Fibroblast of the conjunctiva (primary cell): ENCODE results near the gene COL5A1.
"Not testable (repeated sequence)": the region's sequence is repeated elsewhere in the genome, so short reads cannot be mapped to it uniquely, and the experiment has no call there.

Source experiments
- DNase-seq: peaks from one replicate; pipeline ENCODE4 v3.0.0-alpha.2; 2010; ENCODE audit warnings: low read depth

COL5A1 gene

DNA sequence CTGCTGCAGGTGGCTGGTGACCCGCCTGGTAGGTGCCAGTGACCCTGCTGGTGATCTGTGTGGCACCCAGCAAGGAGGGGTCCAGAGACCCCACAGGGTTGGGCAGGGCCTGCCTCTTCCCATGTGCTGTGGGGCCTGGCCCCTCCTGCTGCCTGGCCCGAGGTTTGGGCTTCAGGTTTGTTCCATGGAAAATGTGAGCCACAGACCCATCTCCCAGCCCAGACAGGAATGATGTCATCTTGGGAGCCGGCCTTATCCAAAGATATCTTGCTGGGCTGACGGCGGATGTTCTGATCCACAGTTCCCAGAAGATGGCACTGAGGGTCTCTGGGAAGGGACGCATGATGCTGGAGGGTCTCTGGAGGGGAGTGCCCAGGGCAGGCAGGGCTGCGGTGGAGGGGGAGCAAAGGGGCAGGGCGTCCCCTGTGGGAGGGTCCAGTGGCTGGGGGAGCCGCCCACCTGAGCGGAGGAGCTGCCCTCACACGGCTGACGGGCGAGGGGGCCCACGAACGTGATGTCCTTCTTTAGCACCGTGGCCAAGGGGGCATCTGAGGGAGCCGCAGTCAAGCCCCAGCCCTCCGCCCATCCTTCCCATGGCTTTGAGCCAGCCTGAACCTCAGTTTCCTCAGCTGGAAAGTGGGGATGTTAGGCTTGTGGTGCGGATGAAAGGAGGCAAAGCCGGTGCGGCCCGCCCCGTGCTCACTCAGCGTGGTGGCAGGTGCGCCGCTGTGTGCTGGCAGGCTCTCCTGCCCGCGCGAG, 68.1 kb downstream of the COL5A1 start:
- DNase-seq, result peak; percentile 27

DNA sequence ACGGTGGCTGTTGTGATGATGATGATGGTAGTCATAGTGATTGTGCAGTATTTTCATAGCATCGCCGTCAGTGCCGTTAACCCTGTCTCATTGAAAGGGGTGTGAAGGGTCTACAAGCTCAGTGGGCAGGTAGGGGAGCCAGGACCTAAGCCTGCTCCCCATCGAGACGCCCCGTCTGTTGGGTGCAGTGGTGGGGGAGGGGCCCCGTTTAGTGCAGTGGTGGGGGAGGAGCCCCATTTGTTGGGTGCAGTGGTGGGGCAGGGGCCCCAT, 68.6 kb downstream of the COL5A1 start:
- no peak for DNase-seq

DNA sequence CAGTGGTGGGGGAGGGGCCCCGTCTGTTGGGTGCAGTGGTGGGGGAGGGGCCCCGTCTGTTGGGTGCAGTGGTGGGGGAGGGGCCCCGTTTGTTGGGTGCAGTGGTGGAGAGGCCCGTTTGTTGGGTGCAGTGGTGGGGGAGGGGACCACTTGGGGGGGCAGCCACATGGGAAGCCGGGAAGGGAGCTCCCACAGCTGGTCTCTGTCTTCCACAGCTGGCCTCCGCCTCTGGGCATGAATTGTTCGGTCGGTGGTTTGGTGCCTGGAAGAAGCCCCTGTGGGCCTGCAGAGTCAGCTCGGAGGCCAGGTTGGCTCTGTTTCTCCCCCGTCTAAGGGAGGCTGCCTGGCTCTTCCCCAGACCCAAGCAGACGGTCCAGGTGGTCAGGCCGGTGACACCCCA, 69.3 kb downstream of the COL5A1 start:
- no peak for DNase-seq

DNA sequence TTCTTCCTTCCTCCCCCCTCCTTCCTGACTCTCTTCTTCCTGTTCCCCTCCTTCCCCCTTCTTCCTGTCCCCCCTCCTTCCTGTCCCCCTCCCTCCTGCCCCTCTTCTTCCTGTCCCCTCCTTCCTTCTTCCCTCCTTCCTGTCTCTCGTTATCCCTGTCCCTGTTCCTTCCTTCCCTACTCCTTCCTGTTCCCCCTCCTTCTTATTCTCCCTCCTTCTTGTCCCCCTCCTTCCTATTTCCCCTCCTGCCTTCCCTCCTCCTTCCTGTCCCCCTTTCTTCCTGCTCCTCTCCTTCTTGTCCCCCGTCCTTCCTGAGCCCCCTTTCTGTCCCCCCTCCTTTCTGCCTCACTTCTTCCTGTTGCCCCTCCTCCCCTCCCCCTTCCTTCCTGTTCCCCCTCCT, 70.6 kb downstream of the COL5A1 start:
- DNase-seq, result no peak

DNA sequence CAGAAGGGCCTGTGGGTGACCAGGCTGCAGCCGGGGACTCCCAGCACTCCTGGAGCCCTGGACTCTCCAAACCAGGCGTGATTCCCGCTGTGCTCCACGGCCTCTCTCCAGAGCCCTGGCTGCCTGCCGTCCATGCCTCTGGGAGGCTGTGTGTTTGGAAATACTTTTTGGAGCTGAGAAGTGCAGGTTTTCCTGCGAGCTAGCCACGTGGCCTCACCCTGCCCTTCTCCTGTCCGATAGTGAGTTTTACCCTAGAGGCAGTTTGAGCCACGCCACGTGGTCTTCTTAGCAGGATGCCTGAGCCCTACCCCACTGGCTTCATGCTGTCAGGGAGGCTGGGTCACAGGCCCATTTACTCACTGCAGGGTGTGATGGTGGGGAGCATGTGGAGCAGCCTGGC, 71.3 kb downstream of the COL5A1 start:
- DNase-seq, result no peak

DNA sequence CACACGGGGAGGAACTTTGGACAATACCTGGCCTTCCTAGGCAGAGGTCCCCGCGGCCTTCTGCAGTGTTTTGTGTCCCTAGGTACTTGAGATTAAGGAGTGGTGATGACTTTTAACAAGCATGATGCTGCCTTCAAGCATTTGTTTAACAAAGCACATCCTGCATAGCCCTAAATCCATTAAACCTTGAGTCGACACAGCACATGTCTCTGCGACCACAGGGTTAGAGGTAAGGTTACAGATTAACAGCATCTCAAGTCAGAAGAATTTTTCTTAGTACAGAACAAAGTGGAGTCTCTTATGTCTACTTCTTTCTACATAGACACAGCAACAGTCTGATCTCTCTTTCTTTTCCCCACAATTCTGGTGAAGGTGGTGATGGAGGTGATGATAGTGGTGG, 73.9 kb downstream of the COL5A1 start:
- not testable (repeated sequence) for DNase-seq

DNA sequence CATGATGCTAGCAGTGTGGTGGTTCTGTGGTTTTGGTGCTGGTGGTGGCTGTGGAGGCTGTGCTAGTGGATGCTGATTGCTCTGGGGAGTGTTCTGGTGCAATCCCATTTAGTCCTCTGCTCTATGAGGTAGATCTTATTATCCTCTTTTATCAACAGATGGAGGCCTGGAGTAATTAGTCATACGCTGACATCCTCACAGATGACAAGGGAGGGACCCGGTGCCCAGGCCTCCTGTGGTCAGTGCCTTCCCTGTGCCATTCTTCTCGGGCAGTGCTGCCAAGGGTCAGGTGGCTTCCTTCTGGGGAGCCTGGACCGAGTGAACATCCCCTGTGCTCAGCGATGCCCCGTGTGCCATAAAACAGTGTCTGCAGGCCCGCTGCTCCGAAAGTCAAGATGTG, 74.5 kb downstream of the COL5A1 start:
- no peak for DNase-seq

DNA sequence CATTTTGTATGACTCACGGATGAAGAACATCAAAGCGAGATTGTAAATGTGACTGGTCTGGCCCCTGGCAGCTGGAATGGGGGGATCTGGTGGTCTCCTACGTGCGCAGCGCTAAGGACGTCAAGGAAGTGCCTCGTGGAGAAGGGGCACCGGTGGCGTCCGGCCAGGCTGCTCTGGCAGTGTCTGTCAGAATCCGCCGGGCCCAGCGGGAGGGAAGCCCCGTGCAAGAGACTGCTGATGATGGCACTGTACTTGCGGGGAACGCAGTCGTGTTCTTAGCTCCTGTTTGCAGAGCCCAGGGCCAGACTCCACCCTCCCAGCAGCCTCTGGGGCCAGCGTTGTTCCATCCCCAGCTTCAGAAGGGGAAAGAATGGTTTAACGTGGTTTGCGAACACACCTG, 75.5 kb downstream of the COL5A1 start:
- DNase-seq, result no peak

DNA sequence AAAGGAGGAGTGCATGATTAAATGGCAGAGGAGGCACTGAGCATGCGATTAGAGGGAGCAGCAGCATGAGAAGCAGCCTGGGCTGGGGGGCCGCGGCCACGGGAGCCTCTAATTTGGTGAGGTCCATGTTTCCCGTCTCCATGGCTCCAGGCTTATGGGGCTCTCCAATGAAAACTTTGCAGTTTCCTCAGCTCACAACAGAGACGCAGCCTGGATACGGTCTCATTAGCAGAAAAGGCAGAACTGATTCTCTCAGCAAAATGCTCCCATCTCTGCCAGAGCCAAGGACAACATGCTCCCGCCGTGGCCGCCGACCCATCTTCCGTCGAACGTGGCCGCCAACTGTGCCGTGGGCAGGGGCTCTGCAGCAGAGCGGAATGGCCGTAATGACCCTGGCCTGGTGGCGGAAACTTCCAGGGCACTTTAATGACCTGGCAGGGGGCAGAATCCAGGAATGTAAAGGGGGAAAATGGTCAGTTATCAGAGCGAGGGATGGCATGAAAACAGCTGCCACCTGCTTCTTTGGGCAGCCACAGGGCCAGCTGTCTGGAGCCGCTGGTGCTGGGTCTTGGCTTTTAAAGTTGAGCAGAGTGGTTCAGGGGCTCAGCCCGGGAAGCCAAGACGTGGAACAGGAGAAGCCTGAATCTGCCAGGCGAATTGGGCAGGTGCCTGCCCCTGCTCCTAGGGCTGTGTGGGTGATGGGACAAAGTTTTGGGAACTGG, 76.5 kb downstream of the COL5A1 start:
- no peak for DNase-seq

DNA sequence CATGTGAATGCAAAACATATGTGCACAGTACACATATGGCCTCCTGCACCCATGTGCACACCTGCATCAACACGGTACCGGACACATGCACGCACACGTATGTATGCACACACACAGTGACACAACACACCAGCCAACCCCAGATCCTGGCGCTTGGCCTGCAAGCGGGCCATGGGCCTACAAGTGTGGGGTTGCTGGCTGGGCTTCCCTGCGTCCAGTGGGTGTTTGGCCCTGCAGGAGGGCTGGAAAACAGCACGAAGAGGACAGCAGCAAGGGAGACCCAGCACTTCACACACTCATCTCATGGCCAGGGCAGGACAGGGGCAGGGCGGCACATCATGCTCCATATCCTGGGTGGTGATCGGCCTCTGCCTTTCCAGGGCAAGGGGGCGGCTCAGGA, 77.7 kb downstream of the COL5A1 start:
- DNase-seq, result no peak

DNA sequence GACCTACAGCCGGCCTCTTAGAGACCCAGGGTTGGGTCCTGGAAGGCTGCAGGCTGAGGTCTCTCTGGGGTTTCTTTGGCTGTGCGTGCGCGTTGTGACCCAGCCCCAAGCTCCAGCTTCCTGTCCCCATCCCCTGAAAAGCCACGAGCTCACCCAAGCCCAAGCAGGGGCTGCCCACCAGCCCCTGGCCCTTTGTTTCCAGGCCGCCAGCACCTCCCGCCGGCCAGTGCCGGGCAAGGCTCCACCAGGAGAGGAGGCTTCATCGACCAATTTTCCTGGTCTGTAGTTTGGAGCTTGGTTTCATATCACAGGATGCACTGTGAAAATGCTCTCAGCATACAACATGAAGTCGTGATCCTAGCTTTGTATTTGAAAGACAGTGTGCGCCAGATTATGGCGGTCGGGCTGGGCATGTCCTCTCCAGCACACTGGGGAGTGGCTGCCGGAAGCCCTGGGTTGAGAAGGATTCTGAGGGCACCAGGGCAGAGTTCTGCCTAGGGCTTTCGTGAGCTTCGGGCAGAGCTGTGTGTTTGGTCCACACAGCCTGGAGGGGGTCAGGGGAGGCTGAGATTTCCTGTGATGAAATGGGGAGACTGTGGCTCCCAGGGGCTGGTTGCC, 78.6 kb downstream of the COL5A1 start:
- no peak for DNase-seq

DNA sequence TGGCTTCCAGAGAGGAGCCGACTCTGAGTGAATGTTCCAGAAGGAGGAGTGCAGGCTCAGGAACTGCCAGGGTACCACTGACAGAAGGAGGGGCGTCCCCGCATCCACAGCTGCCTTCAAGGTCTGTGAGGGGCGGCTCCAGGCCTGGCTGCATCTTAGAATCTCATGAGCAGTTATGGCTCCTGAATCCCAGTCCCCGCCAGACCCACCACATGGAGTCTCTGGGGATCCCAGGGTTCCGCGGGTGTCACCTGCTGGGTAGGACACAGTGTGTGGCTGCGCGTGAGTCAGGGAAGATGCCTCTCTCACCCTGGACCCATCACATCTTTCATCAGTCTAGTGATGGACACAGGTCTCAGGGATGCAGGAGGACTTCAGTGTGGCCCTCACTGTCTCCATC, 79.2 kb downstream of the COL5A1 start:
- DNase-seq, result no peak

DNA sequence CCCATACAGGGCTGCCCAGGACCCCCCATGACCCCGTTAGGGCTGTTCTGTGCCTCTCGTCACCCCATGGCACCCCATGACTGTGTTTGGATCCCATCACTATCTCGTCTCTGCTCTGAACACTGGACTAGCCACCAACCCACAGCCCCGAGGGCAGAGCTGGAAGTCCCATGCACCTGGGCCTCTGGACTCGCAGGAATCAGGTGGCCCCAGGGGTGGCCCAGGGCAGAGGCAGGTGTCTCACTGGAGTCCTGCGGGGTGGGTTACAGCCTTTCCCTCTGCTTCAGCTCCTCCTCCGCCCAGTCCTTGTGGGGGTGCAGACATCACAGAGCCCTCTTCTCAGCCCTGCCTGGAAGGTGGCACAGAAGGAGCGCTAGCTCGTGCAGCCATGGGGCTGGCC, 79.7 kb downstream of the COL5A1 start:
- DNase-seq, result no peak

DNA sequence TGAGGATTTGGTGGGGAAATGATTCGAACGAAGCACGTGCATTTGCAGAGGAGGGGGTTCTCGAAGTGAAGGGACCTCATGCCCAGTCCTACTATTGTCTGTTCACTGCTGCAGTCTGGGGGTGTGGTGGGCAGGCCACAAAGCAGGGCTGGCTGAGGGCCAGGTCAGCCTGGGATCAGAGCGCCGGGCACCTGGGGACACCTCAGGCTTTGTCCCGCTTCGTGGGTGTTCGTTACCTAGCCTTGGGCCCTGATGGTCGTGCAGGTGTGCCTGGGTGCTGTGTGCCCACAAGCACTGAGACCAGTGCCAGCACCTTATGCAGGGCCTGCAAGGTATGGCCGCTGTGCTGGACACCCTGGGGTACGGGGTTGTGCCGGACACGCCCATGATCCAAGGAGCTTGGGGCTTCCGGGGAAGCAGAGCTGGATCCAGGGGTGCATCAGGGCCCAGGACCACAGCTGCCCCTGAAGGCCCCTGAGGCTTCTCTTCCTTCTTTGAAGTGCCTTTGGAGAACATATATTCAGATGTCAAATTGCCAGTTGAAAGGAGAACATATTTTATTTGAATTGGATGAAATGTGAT, 80.6 kb downstream of the COL5A1 start:
- DNase-seq, result no peak

DNA sequence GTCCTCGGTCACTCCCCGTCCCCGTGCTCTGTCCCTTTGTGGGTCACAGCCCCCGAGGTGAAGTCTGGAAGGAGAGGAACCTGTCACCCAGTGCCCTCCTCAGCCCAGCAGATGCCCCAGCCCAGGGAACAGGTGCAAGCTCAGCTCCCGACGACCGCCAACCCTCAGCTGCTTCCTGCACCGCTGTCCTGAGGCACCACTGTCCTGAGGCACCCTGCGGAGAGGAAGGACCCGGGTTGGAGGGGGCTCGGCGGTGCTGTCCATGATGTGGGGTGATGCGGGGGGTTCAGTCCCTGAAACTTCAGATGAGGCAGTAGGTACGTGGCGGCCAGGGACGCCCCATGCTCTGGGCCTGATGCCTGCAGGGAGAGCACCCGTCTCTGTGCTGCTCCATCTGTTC, 81.4 kb downstream of the COL5A1 start:
- no peak for DNase-seq

DNA sequence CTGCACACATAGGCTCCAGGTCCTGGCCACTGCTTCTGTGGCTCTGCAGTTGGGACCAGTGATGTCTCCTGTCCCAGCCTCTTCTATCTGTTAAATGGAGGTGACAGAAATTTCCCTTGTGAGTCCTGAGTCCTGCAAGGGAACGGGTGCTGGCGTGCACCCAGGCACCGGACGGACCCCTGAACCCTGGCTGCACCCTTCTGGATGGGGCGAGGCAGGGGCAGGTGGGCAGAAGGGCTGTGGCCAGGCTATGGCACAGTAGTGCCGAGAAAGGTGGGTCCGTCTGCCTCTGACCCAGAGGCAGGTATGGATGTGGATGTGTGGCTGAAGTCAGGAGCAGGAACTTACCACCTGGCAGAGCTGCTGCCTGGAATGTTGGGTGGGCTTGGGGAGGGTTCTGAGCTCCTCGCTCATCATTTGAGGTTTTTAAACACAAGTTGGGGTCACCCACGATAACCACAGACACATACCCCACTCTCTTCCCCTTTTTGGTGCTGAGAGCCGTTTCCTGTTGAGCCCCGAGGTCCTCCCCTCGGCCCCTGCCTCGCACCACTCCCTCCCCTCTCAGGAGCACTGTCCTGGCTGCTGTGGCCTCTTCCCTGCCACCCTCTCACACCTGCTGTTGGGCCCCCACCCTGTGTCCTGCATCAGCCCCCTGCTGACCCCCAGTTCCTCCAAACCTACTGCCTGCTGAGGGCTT, 82.0 kb downstream of the COL5A1 start:
- DNase-seq, result no peak

DNA sequence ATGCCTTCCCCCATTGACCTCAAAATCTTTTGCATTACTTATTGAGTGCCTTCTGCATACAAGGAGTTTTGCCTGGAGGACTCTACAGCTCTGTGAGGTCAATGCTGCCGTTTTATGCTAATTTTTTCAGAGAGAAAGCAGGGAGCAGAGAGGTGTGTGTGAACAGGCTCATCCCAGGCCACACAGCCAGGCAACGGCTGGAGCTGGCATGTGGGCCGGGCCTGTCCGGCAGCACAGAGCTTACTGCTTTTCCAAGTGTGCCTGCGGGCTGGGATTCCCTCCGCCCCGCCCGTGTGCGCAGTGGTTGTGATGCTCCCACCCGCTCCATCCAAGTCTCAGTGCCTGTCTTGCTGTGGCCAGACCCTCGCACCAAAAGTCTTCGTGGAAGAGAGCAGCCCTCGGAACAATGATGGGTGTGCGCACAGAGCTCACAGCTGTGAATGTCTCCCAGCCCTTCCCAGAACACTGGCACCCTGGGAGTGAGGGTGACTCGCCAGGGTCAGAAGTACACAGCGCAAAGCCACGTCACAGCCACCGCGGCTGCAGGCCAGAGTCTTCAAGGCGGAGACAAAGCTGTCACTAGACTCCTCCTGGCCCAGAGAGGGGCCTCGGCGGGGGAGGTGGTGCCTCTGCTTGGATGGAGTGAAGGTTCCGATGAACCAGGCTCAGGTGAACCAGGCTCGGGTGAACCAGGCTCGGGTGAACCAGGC, 82.8 kb downstream of the COL5A1 start:
- DNase-seq, result no peak

DNA sequence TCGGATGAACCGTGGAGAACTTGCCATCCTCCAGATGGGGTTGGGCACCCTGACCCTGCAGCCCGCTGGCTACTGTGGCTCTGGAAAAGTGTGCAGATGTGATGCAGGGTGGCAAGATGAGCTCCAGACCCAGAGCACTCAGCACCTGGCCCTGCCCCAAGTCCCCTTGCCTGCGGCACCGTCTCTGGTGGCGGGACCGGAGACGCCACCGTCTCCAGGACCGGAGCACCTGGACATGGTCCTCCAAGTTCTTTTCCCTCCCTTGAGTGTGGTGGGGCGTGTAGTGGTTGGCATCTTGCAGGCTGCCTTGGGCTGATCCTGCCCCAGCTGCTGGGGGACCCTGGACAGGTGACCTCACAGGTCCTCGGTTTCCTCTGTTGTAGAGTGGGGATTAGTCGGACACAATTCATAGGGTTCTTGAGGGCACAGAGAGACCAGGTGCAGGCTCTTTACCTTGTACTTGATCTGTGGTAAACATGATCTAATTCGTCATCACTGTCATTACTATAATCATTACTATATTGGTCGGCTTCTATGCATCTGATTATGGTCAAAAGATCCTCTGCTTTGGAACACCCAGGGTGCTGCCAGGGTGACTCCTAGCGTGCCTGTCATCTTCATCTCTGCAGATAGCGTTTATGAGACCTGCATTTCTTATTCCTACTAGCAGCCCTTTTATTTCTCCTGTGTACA, 83.5 kb downstream of the COL5A1 start:
- no peak for DNase-seq

DNA sequence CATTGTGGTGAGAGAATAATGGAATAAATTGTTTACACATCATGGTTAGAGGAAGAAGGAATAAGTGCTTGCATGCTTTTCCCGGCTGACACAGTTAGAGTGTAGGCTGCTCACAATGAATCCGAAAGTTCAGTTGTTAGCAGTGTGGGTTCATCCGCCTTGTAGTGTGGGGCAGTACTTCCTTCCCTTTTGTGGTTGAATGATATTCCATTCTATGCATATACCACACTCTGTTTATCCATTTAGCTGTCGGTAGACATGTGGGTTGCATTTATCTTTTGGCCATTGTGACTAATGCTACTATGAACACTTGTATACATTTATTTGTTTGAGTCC, 84.0 kb downstream of the COL5A1 start:
- DNase-seq, result no peak

DNA sequence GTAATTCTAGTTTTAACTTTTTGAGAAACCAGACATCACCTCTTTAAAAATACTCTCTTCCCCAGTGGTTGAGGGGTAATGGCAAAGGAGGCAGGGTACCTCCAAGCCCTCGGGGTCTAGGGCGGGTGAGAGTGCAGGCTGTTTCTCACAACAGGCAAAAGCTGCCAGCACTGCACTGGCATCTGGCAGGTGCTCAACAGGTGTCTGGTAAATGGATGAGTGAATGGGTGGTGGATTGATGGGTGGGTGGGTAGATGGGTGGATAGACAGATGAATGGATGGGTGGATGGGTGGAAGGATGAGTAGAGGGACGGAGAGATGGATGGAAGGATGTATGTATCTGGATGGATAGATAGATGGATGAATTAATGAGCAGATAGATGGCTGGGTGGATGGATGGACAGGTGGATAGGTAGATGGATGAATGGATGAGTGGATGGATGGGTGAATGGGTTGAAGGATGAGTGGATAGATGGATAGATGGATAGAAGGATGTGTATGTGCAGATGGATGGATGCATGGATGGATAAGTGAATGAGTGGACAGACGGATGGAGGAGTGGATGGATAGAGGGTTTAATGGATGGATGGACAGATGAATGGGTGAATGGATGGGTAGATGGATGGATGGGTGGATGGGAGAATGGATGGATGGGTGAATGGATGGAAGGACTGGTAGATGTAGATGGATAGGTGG, 84.6 kb downstream of the COL5A1 start:
- no peak for DNase-seq

DNA sequence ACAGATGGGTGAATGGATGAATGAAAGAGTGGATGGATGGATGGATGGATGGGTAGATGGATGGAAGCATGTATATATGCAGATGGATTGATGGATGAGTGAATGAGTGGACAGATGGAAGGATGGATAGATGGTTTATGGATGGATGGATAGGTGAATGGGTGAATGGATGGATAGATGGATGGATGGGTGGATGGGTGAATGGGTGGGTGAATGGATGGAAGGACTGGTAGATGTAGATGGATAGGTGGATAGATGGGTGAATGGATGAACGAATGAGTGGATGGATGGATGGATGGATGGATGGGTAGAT, 85.1 kb downstream of the COL5A1 start:
- no peak for DNase-seq
